ENCODE measurements around the gene BICC1. TPM values are rescaled to one million over a fixed set of nuclear protein-coding genes. Genes with fewer than 3 reads are reported as not detected.

BICC1 gene
- total RNA-seq, 1 experiment from 2014 or later, result 0.57 TPM

GRCh38 chr10:58666024-58666423, 153.4 kb downstream of the BICC1 start:
- H3K79me1 ChIP-seq (ENCODE audit: insufficient read depth, low read depth, low read length, poor library complexity, severe bottlenecking), result no peaks in the 10 kb centered on the region
- H2BK120ac ChIP-seq (ENCODE audit: low read depth, low read length, poor library complexity, severe bottlenecking), result no peak overlapping the region
- no peak overlapping the region for H3K4ac ChIP-seq (ENCODE audit: low read depth, low read length)
- no peak overlapping the region for H2BK12ac ChIP-seq (ENCODE audit: insufficient read length, low read depth, low read length)
- no peaks in the 10 kb centered on the region for H3K79me2 ChIP-seq (ENCODE audit: insufficient read depth, low read length)
- no peak overlapping the region for H3K4me3 Mint-ChIP-seq
- no peak overlapping the region for H3K9ac ChIP-seq (ENCODE audit: extremely low read depth, insufficient read length, low read length)
- no peaks in the 10 kb centered on the region for H3K27me3 ChIP-seq (ENCODE audit: insufficient read depth, low read length)
- no peaks in the 10 kb centered on the region for H4K20me1 ChIP-seq (ENCODE audit: control insufficient read depth, insufficient read depth, insufficient read length)
- H3K4me1 Mint-ChIP-seq, result peaks cover 28 to 29% of the 10 kb centered on the region in 2 experiments
- peaks cover 20 to 28% (median 20%) of the 10 kb centered on the region in 3 experiments for H3K36me3 Mint-ChIP-seq (ENCODE audit: insufficient read depth in 1 of 3, low read depth in 3 of 3)
- H2BK5ac ChIP-seq (ENCODE audit: insufficient read length, low read length), result no peak overlapping the region
- H3K4me2 ChIP-seq (ENCODE audit: insufficient read depth, insufficient read length, low read length), result no peak overlapping the region
- DNase-seq, result no peak
- no peak overlapping the region for H2BK20ac ChIP-seq (ENCODE audit: low read depth, low read length, poor library complexity, severe bottlenecking)
- peak overlapping the region in 1 of 3 experiments; percentile 66; a peak in 1 of 7 replicates for H3K27ac Mint-ChIP-seq
- no peaks in the 10 kb centered on the region for H3K23me2 ChIP-seq (ENCODE audit: insufficient read length, low read depth, low read length, poor library complexity, severe bottlenecking)
- H2AK5ac ChIP-seq (ENCODE audit: insufficient read length, low read length), result no peak overlapping the region
- H3K27ac ChIP-seq (ENCODE audit: insufficient read length, low read depth, low read length), result no peak overlapping the region
- H2AFZ ChIP-seq (ENCODE audit: low read length), result no peak overlapping the region
- H3T11ph ChIP-seq (ENCODE audit: low read length), result no peak overlapping the region
- no peak overlapping the region for H4K8ac ChIP-seq (replicated peaks; ENCODE audit: insufficient read length, low read depth, low read length)
- no peak overlapping the region for H3K56ac ChIP-seq (ENCODE audit: insufficient read length, low read depth, low read length)
- H3K4me1 ChIP-seq (ENCODE audit: insufficient read depth, low read length), result no peaks in the 10 kb centered on the region; the same call in 1 of the 2 replicates
- WGBS (ENCODE audit: extremely low coverage, insufficient read length, low lambda C conversion rate), result no CpG with 5 or more reads among the region's 3 CpGs
- H3K9me3 ChIP-seq (ENCODE audit: control insufficient read depth, low read depth, low read length), result peaks cover 5% of the 10 kb centered on the region
- peaks cover 28 to 30% of the 10 kb centered on the region in 2 experiments for H3K9me3 Mint-ChIP-seq
- H3K23ac ChIP-seq (ENCODE audit: insufficient read length, low read depth, low read length), result no peak overlapping the region
- H4K5ac ChIP-seq (ENCODE audit: insufficient read length, low read depth, low read length), result no peak overlapping the region
- no peak overlapping the region for H2BK15ac ChIP-seq (ENCODE audit: low read depth, low read length)
- no peak overlapping the region for H3K18ac ChIP-seq (ENCODE audit: insufficient read length, low read depth, low read length)
- H3K14ac ChIP-seq (ENCODE audit: insufficient read depth, low read length), result no peak overlapping the region
- H4K91ac ChIP-seq (ENCODE audit: insufficient read length, low read depth, low read length), result no peak overlapping the region
- no peak for TF ChIP-seq CTCF (conservative IDR thresholded peaks at IDR 0.05)
- no peaks in the 10 kb centered on the region for H3K27me3 Mint-ChIP-seq (ENCODE audit: low read depth)

All from H9 (cell line).